Stimulated activated CD4-positive, alpha-beta T cell treated with anti-CD3 and anti-CD28 coated beads, Interleukin-15, amount 100 ng/mL, for 24 hours (primary cell): ENCODE measurements around the gene DOCK10.

Experiments
- DNase-seq: peaks from one replicate; pipeline ENCODE4 v3.0.0-alpha.2; 2020

Gene DOCK10

GRCh38 chr2:225040856-225041206 is 1.4 kb downstream of the DOCK10 start:
- DNase-seq, result peak; percentile 62

DNA sequence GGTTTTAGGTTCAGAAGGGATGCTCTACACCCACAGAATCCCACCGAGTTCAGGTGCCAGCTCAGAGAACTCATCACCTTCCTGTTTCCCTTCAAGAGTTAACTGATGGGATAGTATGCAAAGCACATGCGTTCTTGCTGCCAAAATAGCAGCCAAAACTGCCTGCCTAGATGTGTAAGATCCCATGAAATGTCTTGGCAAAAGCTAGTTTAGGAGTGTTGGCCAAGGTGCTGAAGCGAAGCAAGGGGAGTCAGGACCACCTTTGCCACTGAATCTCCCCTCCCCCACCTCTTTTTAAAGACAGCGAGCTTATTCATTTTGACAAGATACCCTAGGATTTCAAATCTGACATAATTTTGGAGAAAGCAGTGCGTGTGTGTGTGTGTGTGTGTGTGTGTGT is 2.1 kb downstream of the DOCK10 start:
- DNase-seq, result no peak

GRCh38 chr2:225038231-225038523 is 4.1 kb downstream of the DOCK10 start:
- DNase-seq, result no peak

- no peak for DNase-seq
Observed at GRCh38 chr2:225037415-225038230, 4.6 kb downstream of the DOCK10 start.

DNA sequence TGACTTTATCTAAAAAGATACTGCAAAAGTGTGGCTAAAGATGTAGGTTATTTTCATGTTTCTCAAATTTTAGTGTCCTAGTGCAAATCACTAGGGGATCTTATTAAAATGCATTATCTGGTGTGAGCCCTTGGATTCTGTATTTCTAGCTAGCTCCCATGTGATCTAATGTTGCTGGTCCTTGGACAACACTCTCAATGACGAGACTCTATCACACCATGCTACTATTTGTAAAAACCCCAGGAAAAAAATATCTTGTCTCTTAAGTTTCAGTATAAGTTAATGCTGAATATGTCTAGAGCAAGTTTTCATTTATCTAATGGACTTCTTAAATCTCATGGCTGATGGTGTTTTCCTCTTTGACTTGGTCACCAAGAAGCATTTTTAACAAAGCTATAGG is 5.8 kb downstream of the DOCK10 start:
- no peak for DNase-seq

DNA sequence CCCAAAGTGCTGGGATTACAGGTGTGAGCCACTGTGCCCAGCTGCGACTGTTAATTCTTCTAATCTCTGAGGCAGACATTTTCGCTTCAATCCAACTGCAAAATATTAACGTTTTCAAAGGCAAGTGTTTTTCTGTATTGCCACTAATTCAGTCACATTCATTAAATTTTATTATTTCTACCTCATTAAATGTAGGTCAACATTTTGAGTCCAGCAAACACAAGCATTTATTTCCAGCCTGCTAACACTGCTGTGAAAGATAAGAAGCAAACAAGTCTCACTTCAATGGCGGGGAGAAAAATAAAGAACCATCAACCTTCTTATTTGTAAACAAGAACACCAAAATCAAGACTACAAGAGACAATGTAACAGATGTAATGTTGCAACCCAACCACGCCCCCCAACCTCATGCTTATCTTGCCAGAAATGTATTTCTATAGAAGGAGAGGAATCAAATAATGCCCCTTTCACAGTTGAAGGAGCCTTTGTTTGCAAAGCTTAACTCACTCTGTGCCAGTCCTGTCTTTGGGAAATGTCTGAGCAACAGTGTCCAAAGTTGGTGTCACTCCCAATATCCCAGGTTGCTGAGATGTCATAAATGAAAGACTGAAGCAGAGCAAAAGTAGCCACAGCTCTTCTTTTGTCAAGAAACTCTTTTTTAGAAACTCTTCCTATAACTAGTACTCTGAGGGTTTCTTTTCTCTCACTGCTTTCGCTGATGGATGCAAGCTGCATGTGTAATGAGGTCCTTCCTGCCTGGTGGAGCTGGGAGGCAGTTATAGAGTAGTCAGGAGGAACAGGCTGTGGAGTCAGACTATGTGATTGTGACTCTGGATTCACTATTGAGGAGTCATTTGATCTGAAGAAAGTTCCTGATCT is 8.6 kb downstream of the DOCK10 start:
- no peak for DNase-seq

DNA sequence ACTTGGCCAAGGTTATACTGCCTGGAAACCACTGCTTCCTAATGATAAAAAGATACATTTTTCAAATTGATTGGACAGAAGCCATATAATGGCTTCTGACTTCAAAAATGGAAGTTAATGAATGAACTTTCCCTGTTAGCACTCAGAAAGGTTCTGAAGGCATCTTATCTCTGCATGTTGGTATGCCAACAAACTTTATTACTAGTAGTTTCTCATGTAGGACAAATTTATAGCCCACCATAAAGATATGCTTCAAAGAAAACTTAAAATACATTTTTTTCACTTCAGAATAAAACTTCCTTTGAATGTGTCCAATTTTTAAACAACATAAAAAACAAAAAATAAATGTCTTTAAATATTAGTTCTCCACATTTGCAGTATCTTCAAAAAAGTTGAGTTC is 10.0 kb downstream of the DOCK10 start:
- DNase-seq, result no peak

GRCh38 chr2:225031599-225031998 is 10.7 kb downstream of the DOCK10 start:
- no peak for DNase-seq

GRCh38 chr2:225030893-225031292 is 11.4 kb downstream of the DOCK10 start:
- no peak for DNase-seq

DNA sequence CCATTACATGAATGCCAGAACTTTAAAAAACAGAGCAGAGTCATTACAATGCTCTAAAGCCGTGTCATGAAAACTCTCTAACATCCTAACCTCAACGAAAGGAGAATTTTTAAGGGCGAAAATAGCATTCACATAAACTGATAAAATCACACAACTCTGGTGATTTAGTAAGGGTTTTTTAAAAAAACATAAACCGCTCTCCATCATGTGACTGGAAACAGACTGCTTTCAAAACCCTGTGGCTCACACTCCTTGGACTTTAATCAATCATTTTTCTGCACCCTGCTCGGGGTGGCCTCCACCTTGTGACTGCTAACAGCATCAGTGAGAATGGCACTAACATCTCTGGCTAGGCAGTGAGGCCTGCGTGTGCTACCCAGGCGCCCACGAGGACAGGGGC is 12.1 kb downstream of the DOCK10 start:
- peak; percentile 52 for DNase-seq

DNA sequence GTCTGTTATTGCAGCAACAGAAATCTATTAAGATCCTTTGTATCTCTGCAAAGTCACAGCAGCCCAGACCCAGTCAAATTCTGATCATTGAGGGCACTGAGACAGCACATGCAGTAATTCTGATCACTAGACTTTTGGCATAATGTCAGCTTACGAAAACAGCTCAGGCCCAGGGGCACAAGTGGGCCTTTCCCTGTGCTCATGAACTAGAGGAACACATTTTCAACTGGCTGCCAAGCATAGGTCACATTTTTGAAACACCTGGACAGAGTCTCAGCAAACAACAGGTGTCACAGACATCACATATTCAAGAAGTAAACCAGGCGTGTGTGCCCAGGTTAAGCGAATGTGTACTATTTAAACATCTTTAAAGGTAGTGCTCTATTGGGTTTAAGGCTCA is 13.7 kb downstream of the DOCK10 start:
- DNase-seq, result no peak

- peak; percentile 35 for DNase-seq
Observed at GRCh38 chr2:225027061-225027762, 15.1 kb downstream of the DOCK10 start.

- DNase-seq, result no peak
Observed at GRCh38 chr2:225025917-225026571, 16.2 kb downstream of the DOCK10 start.

- no peak for DNase-seq
Observed at GRCh38 chr2:225022188-225022587, 20.1 kb downstream of the DOCK10 start.

- no peak for DNase-seq
Observed at GRCh38 chr2:225020168-225020849, 22.0 kb downstream of the DOCK10 start.

GRCh38 chr2:225019105-225019504 is 23.2 kb downstream of the DOCK10 start:
- no peak for DNase-seq

DNA sequence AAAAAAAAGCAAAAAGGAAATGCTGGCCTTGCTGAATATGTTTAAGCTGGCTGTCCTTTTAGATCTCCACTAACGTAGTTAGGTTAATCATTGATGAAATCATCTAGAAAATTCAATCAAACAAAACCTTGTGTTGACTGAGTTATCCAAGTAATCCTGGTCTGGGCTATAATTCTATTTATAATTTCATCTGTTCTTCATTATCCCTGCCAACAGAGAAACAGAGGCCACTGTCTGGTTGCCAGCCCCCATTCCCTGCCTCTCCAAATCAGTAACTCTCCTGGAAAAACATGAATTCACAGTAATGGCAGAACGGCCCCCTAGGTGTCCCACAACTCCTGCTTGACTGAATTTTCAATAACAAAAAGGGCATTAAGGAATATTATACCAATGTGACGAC is 24.6 kb downstream of the DOCK10 start:
- no peak for DNase-seq

- no peak for DNase-seq
Observed at GRCh38 chr2:225017098-225017685, 25.1 kb downstream of the DOCK10 start.

- no peak for DNase-seq
Observed at GRCh38 chr2:225013425-225014365, 28.6 kb downstream of the DOCK10 start.

- DNase-seq, result no peak
Observed at GRCh38 chr2:225011585-225011984, 30.7 kb downstream of the DOCK10 start.

- no peak for DNase-seq
Observed at GRCh38 chr2:225010804-225011203, 31.5 kb downstream of the DOCK10 start.
